ENCODE data around the gene CFAP299.
"Not testable (repeated sequence)": the region's sequence is repeated elsewhere in the genome, so short reads cannot be mapped to it uniquely, and the experiment has no call there.

- TF ChIP-seq EZH2 (optimal IDR thresholded peaks at IDR 0.05; ENCODE audit: low read depth, low read length); CTCF (IDR thresholded peaks at IDR 0.05; ENCODE audit: low read length): not testable (repeated sequence)
Measured at GRCh38 chr4:80290665-80291064, 44.9 kb upstream of the CFAP299 start.

Data from MM.1S (cell line).